Activated T-cell treated with anti-CD3 and anti-CD28 coated beads for 48 hours (primary cell): Measurements from ENCODE around the gene YEATS2.
A peak's percentile ranks its signal among the peaks of the same experiment; 100 is the strongest.

Experiments
- DNase-seq: peaks from one replicate; pipeline ENCODE4 v3.0.0-alpha.2; 2020; ENCODE audit warnings: low read depth

Gene YEATS2

DNA sequence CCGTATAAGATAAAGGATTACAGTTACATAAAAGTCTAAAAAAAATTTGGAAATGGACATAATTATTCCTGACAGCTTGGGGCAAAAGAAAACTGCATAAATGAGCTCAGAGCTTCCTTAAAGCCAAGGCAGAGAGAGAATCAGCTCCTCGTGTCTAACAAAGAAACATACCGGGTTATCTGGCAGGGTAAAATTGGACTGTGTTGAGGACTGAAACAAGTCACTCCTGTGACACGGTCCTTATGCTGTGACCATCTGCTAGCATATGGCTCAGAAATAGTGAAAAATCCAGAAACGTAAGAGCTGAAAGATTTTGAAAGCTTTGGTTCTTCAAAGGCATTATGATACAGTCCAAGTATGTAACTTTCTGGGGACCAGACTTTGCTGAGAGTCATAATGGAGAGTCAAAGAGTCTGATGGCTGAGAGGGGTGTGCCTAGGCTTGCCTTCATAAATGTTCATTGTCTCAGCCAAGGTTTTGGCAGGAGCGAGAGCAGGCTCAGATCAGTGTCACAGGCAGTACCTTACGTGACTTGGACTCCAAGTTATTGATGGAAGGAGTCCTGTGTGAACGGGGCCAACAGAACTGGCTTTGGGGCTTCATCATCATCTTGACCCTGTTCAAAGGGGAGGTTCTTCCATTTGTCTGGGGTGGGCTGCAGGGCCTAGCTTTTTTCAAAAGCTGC is 115.3 kb downstream of the YEATS2 start:
- DNase-seq: no peak

DNA sequence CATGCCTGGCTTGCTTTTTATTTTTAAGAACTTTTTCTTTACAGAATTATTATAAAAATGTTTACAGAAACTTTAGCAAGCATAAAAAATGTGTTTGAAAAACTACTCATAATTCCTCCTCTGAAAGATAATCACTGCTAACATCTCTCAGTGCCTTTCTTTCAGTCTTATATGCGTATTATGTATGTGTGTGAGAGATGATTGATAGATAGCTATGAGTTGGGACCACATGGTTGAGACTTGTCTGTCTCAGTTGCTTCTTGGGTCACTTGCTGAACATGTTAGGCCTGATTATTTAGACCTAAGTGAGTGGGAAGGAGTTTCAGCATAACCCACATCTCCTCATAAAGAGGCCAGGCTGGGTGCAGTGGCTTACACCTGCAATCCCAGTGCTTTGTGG is 116.6 kb downstream of the YEATS2 start:
- no peak for DNase-seq

DNA sequence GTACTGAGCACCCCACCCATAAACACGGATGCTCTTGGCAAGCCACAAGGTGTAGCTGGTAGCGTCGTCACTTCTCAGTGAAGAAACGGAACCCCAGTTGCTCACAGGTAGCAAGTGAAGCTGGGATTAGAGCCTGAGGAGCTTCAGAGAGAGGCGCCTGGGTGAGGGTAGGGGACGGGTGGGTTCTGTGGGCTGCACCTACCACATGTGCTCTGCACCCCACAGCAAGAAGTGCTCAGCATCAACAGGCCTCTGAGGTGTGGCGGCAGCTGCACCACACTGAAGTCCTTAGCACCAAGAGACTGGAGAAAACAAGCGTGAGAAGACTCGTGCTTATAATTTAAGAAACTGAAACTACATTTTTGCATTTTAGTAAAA is 118.0 kb downstream of the YEATS2 start:
- no peak for DNase-seq

DNA sequence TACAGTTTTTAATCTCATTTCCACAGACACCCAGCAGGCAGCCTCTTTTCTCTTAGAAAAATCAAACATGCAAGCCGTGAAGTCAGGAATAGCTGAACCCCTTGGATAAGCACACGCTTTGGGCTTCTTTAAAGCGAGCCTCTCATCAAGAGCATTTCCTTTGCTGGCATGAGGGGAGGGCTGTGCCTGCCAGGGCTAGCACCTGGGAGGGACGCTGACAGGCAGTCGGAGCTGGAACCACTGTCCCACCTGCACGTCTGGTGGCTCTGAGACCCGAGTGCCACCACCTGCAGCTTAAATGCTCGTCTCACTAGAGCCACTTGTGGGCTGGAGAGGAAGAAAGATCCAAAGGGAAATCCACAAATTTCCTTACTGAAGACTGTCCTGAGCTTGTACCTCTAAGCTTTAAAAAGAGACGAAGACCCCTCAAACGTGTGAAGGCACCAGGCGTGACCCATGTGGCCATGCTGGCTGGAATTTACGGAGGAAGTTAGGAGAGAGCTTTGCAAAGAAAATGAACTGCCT is 118.4 kb downstream of the YEATS2 start:
- no peak for DNase-seq

DNA sequence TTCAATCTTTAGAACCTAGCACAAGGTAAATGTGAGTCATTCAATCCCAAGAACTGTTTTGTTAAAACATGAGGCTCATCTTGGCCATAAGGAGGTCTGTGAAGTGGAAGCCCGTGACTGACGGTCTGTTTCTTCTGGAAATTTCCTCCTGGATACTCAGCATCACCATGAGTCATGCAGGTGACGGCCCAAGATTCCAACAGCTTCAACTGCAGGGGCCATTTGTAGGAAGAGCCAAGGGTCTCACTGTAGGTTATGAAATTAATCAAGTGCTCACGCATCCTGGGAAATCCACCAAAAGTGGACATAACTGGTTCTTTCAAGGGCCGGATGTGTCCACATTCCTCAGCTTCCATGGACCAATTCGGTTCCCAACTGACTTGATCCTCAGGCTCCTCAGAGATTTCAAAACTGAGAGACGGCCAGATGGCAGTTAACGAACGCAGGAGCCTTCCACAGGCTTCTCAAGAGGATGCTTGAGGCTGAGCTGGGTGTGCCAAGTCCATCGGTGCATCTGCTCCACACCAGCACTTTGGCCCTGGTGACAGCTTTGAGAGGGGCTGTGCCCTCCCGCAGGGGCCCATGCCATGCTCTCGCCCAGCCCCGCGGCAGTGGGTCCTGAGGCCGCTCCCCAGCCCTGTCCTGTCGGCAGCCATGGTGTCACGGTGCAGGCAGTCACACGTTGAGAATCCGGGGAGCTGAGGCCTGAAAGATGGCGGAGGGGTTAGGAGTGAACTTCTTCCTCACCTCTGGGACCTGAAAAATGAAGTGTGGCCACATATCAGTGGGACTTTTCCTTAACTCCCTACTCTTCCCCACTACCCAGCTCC is 119.3 kb downstream of the YEATS2 start:
- DNase-seq: no peak

DNA sequence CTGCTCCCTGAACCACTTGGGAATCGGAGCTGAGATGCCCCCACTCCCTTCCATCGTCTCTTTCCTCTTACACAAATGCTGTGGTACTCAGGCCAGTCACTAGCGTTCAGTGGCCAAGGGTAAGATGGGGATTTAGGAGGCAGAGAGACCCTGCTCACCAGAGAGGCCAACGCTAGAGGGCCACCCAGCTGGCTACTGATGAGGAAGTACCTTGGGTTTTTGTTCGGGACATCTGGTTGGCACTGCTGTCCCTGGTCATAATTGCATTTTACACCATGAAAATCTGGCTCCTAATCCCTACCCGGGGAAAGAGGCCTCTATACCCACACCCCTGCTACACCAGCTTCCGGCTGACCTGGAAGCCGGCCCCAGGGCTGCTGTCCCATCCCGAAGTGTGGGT is 120.0 kb downstream of the YEATS2 start:
- no peak for DNase-seq

DNA sequence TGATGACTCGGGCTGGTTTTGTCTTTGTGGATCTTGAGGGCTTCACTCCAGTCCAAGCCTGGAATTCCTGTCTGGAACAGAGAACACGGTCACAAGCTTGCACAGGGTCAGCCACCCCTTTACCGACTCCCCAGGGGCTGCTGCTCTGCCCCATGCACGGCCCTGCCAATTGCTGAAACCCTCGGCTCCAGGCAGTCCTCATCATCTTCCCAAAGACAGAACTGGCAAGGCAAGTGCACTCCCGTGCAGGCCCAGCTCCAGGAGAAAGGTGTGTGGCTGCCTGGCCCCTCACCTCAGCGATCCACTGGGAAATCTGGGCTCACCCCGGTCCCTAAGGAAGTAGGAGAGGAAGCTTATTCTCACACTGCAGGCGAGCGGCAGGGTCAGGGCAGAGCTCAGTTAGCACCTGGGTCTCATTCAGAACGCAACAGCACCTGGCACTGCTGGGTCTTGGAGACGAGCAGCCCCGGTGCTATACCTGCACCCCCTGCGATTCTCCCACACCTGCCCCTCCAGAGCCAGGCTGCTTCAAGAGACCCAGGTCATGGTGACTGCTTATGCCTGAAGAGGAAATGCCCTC is 120.5 kb downstream of the YEATS2 start:
- no peak for DNase-seq

DNA sequence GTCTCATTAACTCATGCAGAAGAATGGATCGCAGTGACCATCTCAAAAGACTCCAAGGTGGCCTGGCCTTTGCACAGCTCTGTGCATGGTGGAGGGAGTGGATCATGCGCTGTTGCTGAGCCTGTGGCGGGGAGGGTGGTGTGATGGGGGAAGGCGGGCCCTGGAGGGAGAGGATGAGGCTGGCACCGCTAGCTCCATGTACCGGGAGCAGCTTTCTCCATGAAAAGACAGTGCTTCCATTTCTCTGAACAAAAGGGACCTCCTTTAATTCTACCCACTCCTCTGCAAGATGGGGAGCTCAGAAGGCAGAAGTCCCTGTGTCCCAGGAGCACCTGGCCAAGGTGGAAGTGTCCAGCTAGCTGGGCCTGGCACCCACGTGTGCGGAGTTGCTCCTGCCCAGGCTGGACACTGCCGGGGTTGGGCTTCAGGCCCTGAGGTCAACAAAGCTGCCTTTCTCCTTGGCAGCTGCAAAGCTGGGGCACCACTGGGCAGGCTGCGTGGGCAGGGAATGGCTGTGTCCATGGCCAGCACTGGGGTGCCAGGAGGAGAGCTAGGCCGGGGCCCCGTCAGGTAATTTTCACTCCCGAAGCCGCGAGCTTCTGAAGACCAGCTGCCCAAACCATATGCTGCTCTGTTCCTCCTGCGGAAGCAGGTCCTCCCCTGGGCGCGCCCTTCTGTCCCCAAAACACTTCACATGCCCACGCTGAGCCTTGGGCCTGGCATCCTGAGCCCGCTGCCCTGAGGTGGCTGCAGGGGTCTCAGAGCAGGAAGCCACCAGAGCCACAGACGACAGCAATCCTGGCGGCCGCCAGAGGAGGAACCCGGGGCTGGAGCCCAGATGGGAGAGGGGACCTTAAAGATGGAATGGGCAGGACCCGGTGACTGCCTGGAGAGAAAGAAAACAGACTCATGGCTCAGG is 121.4 kb downstream of the YEATS2 start:
- no peak for DNase-seq

DNA sequence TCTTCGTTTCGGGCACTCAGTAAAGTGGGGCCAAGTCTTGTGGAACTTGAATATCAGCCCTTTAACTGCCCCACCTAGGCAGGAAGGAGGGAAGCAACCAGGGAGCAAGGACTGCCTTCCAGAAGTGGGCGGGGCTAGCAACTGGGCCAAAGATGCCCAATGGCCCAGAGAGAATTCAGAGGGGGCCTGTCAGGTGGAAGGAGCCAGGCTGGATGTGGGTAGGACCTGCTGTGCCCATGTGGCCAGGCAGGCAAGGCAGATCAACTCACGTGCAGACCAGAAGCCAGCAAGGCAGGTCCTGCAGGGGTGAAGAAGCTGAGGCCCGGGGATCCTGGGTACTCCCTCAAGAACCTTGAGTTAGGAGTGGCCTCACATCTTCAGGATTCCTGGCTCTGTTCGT is 122.2 kb downstream of the YEATS2 start:
- no peak for DNase-seq

DNA sequence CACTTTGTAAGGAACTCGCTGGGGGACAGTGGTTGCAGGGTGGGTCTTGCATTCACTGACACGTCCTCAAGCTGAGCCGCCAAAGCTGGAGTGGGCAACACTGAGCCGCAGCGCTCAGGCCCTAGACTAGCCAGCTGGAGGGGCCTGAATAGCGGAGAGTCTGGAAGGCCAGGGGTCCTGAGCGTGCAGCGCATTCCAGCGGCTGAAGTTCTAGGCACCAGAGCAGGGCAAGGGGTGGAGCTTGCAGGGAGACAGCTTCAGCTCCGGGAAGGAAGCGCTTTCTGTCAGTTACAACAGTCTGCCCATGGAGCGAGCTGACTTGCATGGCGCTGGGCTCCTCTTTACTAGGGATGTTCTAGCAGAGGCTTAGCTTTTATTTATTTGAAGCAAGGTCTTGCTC is 125.0 kb downstream of the YEATS2 start:
- no peak for DNase-seq

DNA sequence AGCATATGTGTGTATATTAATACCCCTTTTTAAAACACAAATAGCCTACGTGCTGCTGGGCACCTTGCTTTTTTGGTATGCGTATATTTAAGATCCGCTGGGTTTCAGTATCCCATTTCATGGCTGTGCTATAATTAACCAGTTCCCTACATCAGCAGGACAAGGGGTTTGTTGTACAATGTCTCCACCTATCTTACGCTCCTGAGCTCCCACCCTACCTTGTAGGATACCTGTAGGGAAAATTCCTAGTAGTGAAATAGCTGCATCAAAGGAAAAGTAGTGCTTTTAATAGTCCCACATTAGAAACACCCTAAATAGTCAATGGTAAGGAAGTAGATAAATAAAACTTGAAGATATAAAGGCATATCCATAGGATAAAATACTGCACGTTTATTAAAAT is 126.4 kb downstream of the YEATS2 start:
- no peak for DNase-seq

DNA sequence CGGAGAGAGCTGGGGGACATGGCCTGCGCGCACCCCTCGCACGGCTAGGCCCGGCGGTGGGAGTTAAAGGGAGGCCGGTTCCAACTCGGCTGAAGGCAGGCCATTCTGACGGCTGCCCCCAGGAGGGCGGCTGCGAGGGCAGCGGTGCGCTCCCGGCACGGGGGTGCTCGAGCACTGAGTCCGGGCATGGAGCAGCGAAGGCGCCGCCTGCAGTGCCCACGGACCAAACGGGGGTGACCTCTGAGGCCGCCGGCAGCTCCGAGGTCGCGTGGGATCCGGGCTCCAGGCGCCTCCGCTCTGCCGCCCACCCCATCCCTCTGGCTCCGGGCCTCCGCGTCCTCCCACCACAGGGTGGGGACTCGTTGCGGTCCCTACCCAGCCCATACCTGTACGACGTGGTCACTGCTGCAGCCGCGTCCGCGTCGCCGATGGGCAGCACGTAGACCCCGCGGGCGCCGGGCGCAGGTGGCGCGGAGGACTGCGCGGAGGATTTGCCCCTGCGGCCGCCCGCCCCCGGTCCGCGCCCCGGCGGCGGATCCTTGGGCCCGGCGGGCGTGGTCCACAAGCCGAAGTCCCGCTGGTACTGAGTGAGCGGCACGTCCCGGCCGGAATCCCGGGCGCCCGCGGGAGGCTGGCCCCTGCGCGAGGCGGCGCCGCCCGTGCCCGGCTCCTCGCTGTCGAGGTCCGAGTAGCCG is 127.3 kb downstream of the YEATS2 start:
- peak; percentile 18 for DNase-seq

DNA sequence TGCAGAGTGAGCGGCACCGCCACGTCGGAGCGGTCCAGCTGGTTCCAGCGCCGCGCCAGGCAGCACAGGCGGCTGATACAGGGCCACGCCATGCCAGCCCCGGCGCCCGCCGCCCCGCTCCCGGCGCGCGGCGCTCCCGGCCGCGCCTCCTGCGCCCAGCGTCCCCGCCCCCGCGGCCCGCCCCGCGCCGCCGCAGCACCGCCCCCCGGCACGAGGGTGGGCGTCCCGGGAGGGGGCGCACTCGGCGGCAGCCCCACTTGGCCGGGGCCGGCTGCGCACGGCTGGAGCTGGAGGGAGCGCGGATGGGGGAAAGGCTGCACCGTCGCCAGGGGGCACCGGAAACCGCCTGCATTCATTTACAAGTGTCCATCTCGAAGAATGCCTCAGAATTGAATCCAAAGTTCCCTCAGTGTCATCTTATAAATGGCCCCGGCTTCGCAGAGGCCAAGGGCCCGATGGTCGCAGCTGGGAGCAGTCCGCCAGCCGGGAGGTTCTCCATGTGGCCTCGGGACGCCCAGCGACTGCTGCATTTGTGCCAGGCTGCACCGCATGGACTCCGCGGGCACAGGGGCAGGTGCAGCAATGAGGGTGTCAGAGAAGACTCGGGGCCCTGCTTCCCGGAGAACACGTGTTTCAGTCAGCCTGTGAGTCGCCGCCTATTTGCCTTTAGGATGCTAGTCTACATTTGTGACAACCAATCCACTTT is 128.0 kb downstream of the YEATS2 start, which contains the start of gene MAP6D1:
MAP6D1 (minus strand) TSS at position 122 of the 706 bp plus-strand sequence; CDS start at position 92, 30 bp downstream.
- DNase-seq: peak; percentile 50

DNA sequence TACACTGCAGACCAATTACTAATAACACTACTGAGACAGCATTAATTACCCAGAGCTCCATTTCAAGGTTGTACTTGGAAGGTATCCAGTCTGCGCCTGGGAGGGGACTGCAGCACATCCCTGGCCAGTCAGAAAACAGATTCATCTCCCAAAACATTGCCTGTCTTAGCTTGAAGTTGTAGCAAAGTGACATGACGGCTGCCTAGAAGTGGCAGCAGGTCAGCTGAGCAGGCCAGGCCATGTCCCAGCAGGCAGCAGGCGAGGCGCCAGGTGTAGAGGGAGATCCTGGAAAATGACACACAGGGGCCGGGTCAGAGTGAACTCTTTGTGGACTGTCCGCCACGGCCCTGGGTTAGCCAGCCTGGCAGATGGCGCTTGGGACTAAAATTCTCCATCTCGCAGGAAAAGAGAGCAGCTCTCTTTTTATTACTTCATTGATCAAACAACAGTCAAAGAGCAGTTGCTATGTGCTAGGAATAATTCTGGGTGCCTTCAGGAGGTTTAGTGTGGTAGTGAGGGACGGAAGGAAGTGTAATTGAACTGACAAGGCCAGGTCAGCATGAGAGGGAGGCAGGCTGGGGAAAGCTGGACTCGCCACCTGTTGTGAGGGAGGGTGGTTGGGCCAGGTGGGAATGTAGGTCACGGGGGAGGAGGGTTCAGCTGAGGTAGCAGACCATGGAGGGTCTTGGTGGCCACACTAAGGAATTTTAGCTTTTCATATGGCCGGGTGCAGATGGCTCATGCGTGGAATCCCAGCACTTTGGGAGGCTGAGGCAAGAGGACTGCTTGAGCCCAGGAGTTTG is 129.1 kb downstream of the YEATS2 start:
- DNase-seq: no peak

DNA sequence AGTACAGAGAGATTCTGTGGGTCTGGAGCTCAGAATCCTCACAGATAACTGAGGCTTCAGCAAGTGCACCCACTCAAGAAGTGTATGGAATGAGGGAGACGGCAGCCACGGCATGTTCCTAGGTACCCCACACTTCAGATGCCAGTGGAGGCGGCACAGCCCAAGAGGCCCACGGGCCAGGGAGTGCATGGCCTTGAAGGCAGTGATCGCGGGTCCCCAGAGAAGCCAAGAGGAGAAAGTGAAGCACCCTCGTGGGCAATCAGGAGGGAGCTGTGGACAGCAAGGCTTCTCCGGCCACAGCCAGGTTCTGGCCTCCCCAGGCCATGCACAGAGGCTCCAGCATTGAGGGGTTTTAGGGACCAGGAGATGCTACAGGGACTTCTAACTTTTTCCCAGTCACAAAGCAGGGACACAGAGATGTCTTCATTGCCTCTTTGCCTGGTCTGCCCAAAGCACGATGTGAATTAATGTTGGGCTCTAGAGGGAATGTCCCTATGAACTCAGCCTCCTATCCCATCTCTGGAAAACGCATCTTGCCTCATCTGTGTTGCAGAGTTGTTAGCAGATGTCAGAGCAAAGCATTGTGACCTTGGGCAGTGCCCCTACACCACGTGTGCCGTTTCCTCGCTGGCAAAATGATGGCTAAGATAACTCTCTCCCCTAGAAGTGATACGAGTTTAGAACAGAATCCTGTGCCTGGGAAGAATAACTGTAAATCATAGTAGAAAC is 130.4 kb downstream of the YEATS2 start:
- no peak for DNase-seq

DNA sequence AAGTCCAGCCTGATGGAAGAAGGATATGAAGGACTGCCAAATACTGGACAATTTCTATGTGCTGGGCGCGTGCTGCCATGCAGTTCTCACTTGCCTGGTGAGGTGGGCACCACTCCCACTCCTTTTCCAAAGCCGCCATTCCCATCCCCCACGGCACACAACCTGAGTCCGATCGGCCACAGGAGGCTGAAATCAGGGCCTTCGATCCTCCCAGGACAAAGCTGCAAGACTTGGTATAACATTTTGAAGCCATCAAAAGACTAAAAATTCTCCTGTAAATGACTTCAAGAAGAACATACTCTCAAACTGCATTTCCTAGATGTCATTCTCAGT is 130.9 kb downstream of the YEATS2 start:
- no peak for DNase-seq

DNA sequence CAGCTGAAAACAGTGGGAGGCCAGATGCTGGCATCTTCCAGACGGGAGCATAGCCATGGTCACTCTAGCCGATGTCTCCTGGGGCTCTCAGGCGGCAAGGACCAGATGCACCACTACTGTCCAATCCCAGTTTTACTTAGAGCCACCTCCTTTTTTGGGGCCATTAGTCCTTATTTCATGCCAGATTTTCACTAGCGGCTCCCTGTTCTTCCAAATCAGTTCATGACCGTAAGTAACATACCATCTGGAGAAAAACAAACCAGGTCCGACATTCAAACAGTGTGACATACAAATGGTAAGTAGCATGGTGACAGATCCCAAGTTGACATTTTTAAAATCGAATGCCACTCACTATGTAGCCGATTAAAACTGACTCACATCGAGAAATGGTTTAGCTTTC is 131.9 kb downstream of the YEATS2 start:
- no peak for DNase-seq

DNA sequence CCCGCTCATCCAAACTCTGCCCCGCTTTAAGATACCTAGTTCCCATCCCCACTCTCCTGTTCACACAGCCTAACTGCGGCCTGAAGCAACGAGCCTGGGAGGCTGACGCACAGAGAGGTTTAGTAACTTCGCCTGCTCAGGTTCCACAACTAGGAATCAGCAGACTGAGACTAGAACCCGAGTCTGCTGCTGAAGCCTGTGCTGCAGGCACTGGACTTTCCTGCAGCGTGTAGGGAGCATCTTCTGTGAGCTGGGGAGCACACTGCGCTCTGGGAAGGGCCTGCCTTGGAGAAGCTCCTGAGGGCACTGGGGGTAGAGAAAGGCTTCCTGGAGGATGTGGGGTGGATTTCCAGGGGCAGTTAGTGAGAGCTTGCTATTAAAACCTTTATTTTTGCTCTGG is 132.6 kb downstream of the YEATS2 start:
- no peak for DNase-seq

DNA sequence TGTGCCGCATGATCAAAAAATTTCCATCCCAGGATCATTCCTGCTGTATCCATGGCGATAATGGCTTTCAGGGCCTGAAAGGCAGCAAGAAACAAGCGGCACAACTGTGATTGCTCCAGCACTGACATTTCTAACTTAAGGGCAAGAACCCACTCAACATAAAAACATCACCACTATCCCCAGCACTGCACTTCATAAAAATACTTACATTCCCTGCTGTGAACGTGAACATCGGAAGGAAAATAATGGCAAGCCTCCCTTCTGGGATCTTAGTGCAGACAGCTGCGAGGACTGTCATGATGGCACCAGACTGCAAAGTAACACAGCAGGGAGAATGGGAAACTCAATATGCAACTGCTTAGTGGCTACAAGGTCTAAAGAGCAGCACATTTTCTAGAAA is 135.9 kb downstream of the YEATS2 start:
- DNase-seq: no peak
